Measurements from ENCODE around the gene SLC25A30. TPM values are rescaled to one million over a fixed set of nuclear protein-coding genes. Genes with fewer than 3 reads are reported as not detected.

The SLC25A30 gene
- total RNA-seq, 6 experiments from 2014 or later: 16.1 to 60.4 (median 45.0) TPM

DNA sequence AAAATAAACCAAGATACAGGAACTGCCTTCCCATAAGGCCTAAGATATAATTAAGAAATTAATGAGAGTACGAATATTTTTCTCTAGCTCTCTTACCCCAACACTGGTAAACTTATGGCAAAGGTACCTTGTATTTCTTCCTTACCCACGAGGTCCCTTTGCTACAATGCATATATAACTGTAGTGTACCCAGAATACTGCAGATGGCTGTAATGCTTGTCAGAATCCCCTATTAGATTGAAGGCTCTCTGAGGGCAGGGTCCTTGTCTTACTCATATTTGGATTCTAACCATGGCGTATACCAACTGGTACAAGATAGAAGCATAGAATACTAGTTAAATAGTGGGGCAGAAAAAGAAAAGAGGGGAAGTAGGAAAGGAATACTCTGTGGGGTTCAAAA, 15.1 kb downstream of the SLC25A30 start:
- no peaks in the 10 kb centered on the region for H3K9me3 ChIP-seq
- DNase-seq: no peak
- intact Hi-C loops (cut with DNase I): no loop called here
- no peak overlapping the region for H3K4me3 ChIP-seq
- WGBS (ENCODE audit: insufficient coverage, low coverage, low lambda C conversion rate, missing lambda C conversion rate): 85% methylated on average over 3 of the region's 3 CpGs
- no peaks in the 10 kb centered on the region for H3K27me3 ChIP-seq
- peaks cover 0 to 99% (median 59%) of the 10 kb centered on the region in 4 donors for H3K36me3 ChIP-seq
- ATAC-seq: no peak
- H3K27ac ChIP-seq: no peak overlapping the region
- TF ChIP-seq, protein P1, sequence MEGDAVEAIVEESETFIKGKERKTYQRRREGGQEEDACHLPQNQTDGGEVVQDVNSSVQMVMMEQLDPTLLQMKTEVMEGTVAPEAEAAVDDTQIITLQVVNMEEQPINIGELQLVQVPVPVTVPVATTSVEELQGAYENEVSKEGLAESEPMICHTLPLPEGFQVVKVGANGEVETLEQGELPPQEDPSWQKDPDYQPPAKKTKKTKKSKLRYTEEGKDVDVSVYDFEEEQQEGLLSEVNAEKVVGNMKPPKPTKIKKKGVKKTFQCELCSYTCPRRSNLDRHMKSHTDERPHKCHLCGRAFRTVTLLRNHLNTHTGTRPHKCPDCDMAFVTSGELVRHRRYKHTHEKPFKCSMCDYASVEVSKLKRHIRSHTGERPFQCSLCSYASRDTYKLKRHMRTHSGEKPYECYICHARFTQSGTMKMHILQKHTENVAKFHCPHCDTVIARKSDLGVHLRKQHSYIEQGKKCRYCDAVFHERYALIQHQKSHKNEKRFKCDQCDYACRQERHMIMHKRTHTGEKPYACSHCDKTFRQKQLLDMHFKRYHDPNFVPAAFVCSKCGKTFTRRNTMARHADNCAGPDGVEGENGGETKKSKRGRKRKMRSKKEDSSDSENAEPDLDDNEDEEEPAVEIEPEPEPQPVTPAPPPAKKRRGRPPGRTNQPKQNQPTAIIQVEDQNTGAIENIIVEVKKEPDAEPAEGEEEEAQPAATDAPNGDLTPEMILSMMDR (IDR thresholded peaks at IDR 0.05): no peak
- no peaks in the 10 kb centered on the region for H3K4me1 ChIP-seq

DNA sequence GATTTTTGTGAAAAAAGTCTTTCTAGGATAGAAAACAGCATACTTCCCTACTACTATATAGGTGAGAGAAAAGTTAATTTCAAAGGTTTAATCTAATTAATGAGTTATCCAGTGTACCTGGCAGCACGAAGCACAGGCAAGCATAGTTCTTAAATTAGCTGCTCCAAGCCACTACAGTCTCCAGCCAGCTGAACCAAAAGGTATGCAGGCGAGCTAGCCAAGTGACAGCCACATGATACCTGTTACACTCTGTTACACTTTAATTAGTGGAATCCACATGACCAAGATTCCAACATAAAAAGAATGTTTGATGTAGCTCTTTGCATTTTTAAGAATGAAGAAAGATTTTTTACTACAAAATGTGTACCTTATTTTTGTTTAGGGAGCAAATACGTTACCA, 15.5 kb downstream of the SLC25A30 start:
- no peaks in the 10 kb centered on the region for H3K27me3 ChIP-seq
- H3K9me3 ChIP-seq: no peaks in the 10 kb centered on the region
- 66% methylated on average over 3 of the region's 3 CpGs for WGBS (ENCODE audit: insufficient coverage, low coverage, low lambda C conversion rate, missing lambda C conversion rate)
- DNase-seq (no peak), ATAC-seq (peak in 3 of 4 donors; percentile 30 to 41 (median 34))
- TF ChIP-seq POLR2A (IDR thresholded peaks at IDR 0.05): no peak
- TF ChIP-seq, protein P1 (IDR thresholded peaks at IDR 0.05): no peak
- H3K36me3 ChIP-seq: peaks cover 0 to 99% (median 58%) of the 10 kb centered on the region in 4 donors
- H3K4me1 ChIP-seq: no peaks in the 10 kb centered on the region
- H3K4me3 ChIP-seq: no peak overlapping the region
- intact Hi-C loops (cut with DNase I): no loop called here
- H3K27ac ChIP-seq: no peak overlapping the region

GRCh38 chr13:45401314-45401713, 16.9 kb downstream of the SLC25A30 start:
- DNase-seq (no peak), ATAC-seq (no peak)
- H3K4me1 ChIP-seq: no peaks in the 10 kb centered on the region
- intact Hi-C loops (cut with DNase I): no loop called here
- H3K27ac ChIP-seq: no peak overlapping the region
- H3K27me3 ChIP-seq: no peaks in the 10 kb centered on the region
- H3K36me3 ChIP-seq: peaks cover under 1 to 99% (median 53%) of the 10 kb centered on the region in 4 donors
- no peaks in the 10 kb centered on the region for H3K9me3 ChIP-seq
- no peak for TF ChIP-seq POLR2A (IDR thresholded peaks at IDR 0.05)
- TF ChIP-seq, protein P1 (IDR thresholded peaks at IDR 0.05): no peak
- WGBS (ENCODE audit: insufficient coverage, low coverage, low lambda C conversion rate, missing lambda C conversion rate): 100% methylated on average over 1 of the region's 1 CpG
- no peak overlapping the region for H3K4me3 ChIP-seq

GRCh38 chr13:45398877-45399276, 19.3 kb downstream of the SLC25A30 start:
- Histone ChIP-seq H3K27me3 (no peaks in the 10 kb centered on the region), H3K4me1 (no peaks in the 10 kb centered on the region), H3K4me3 (no peak overlapping the region), H3K27ac (no peak overlapping the region), H3K36me3 (peaks cover 5 to 96% (median 51%) of the 10 kb centered on the region in 4 donors), H3K9me3 (no peaks in the 10 kb centered on the region)
- WGBS (ENCODE audit: insufficient coverage, low coverage, low lambda C conversion rate, missing lambda C conversion rate): 77% methylated on average over 4 of the region's 4 CpGs
- ATAC-seq (no peak), DNase-seq (no peak)
- TF ChIP-seq, protein P1 (IDR thresholded peaks at IDR 0.05): no peak
- no peak for TF ChIP-seq POLR2A (IDR thresholded peaks at IDR 0.05)
- intact Hi-C loops (cut with DNase I): no loop called here

All from right lobe of liver (tissue), 6 donors.